SK-N-SH (cell line): Measurements from ENCODE around the gene COMT. TPM values are rescaled to one million over a fixed set of nuclear protein-coding genes. Genes with fewer than 3 reads are reported as not detected.
A peak's percentile ranks its signal among the peaks of the same experiment; 100 is the strongest.

Experiments used
- CTCF ChIA-PET: fragments of 300-600, 350-600 bp; formaldehyde crosslinking; extraction: SDS; loops from one replicate; lab custom pipeline; 2021; lab: Yijun Ruan, JAX
- POLR2A ChIA-PET: fragments of 350-600 bp; sonication (Branson Sonifier 250); formaldehyde crosslinking; extraction: SDS; loops from one replicate; lab custom pipeline; 2020; ENCODE audit warnings: antibody characterized with exemption, inconsistent platforms; lab: Yijun Ruan, JAX
- DNase-seq: peaks from one replicate; pipeline ENCODE4 v3.0.0; 2012
- H2AFZ ChIP-seq: fragments of 200-600 bp; sonication (generic); 2 replicates; pipeline ENCODE4 v1.8.1; 2016; ENCODE audit warnings: antibody characterized with exemption, mild to moderate bottlenecking, low read depth
- H3F3A ChIP-seq: fragments of 200-600 bp; sonication (generic); replicated peaks from 2 replicates; pipeline ENCODE3; 2016; ENCODE audit warnings: antibody characterized with exemption, mild to moderate bottlenecking; ENCODE audit not compliant: insufficient read depth
- H3K27ac ChIP-seq, 2 experiments: fragments of 200-500 bp in 1 of 2; fragments of 200-600 bp in 1 of 2; sonication (Bioruptor generic) in 1 of 2; sonication (generic), shearing (Covaris generic) in 1 of 2; 2 replicates each; pipeline versions ENCODE4 v1.5.1 to v1.6.1; 2014 to 2016; ENCODE audit warnings: low read depth in 2 of 2, inconsistent platforms in 1 of 2, low read length in 1 of 2, mild to moderate bottlenecking in 1 of 2, mixed read lengths in 1 of 2
- H3K27me3 ChIP-seq: fragments of 200-600 bp; sonication (generic), shearing (Covaris generic); 2 replicates; pipeline ENCODE4 v1.6.1; 2016; ENCODE audit warnings: mixed run types; ENCODE audit not compliant: insufficient read depth
- H3K36me3 ChIP-seq, 2 experiments: fragments of 200-500 bp in 1 of 2; fragments of 200-600 bp in 1 of 2; sonication (Bioruptor generic) in 1 of 2; sonication (generic) in 1 of 2; replicated peaks in 1 of 2; 2 replicates each; pipeline versions ENCODE3 to v1.5.1; 2014 to 2016; ENCODE audit warnings: low read length in 1 of 2, mild to moderate bottlenecking in 1 of 2; ENCODE audit not compliant: insufficient read depth in 2 of 2, control insufficient read depth in 1 of 2
- H3K4me1 ChIP-seq, 2 experiments: fragments of 200-500 bp in 1 of 2; fragments of 200-600 bp in 1 of 2; sonication (Bioruptor generic) in 1 of 2; sonication (generic), shearing (Covaris generic) in 1 of 2; 2 replicates each; pipeline versions ENCODE4 v1.5.1 to v1.6.1; 2014 to 2016; ENCODE audit warnings: low read depth in 1 of 2, low read length in 1 of 2, mixed run types in 1 of 2; ENCODE audit not compliant: insufficient read depth in 2 of 2, control insufficient read depth in 1 of 2
- H3K4me2 ChIP-seq: fragments of 200-600 bp; sonication (generic), shearing (Covaris generic); 2 replicates; pipeline ENCODE4 v1.6.1; 2017; ENCODE audit warnings: mixed run types
- H3K4me3 ChIP-seq, 2 experiments: fragments of 200-500 bp in 1 of 2; fragments of 200-600 bp in 1 of 2; sonication (Bioruptor generic) in 1 of 2; sonication (generic), shearing (Covaris generic) in 1 of 2; 2 replicates each; pipeline versions ENCODE4 v1.5.1 to v1.8.1; 2014 to 2016; ENCODE audit warnings: low read depth in 2 of 2, inconsistent platforms in 1 of 2, low read length in 1 of 2, mild to moderate bottlenecking in 1 of 2, mixed read lengths in 1 of 2, moderate library complexity in 1 of 2
- H3K79me2 ChIP-seq: fragments of 200-600 bp; sonication (generic); 2 replicates; pipeline ENCODE4 v1.8.1; 2017; ENCODE audit warnings: mild to moderate bottlenecking; ENCODE audit not compliant: insufficient read depth
- H3K9ac ChIP-seq: fragments of 200-600 bp; sonication (generic); 2 replicates; pipeline ENCODE4 v1.6.1; 2017; ENCODE audit warnings: mixed run types
- H3K9me2 ChIP-seq: fragments of 200-600 bp; sonication (generic); 2 replicates; pipeline ENCODE4 v1.6.1; 2017; ENCODE audit warnings: mixed run types
- H3K9me3 ChIP-seq: fragments of 200-600 bp; sonication (generic); 2 replicates; pipeline ENCODE4 v1.6.1; 2017; ENCODE audit warnings: mixed run types, mild to moderate bottlenecking, moderate library complexity
- H4K20me1 ChIP-seq: fragments of 200-600 bp; sonication (generic); 2 replicates; pipeline ENCODE4 v1.6.1; 2017; ENCODE audit warnings: mild to moderate bottlenecking, mixed run types; ENCODE audit not compliant: insufficient read depth
- CHD2 ChIP-seq: fragments of 150-350 bp; IDR thresholded peaks from 2 replicates; pipeline ENCODE4 v1.6.1; 2018; ENCODE audit warnings: low read length; ENCODE audit not compliant: partially characterized antibody
- CTCF ChIP-seq: fragments of 200-600 bp; sonication (generic); IDR thresholded peaks from 2 replicates; pipeline ENCODE4 v1.6.1; 2017; ENCODE audit warnings: antibody characterized with exemption, mild to moderate bottlenecking, moderate library complexity
- ELF1 ChIP-seq: IDR thresholded peaks from 2 replicates; pipeline ENCODE4 v1.4.0; 2012
- EP300 ChIP-seq, 2 experiments: IDR thresholded peaks; 2 replicates each; pipeline versions ENCODE4 v1.4.0 to v1.6.1; 2012; ENCODE audit warnings: borderline replicate concordance in 1 of 2, low read depth in 1 of 2, low read length in 1 of 2
- FOXJ3 ChIP-seq: sonication (generic); formaldehyde crosslinking; IDR thresholded peaks from 2 replicates; pipeline ENCODE4 v1.5.1; 2020; ENCODE audit warnings: mild to moderate bottlenecking, missing genetic modification reagents
- FOXM1 ChIP-seq: IDR thresholded peaks from 2 replicates; pipeline ENCODE4 v1.4.0; 2012; ENCODE audit warnings: low read depth, mild to moderate bottlenecking
- GABPA ChIP-seq: IDR thresholded peaks from 2 replicates; pipeline ENCODE4 v1.4.0; 2012; ENCODE audit warnings: low read depth, mild to moderate bottlenecking
- GATA2 ChIP-seq: sonication (generic); formaldehyde crosslinking; IDR thresholded peaks from 2 replicates; pipeline ENCODE4 v1.5.0; 2020; ENCODE audit warnings: mild to moderate bottlenecking, missing genetic modification reagents
- IRF3 ChIP-seq: fragments of 150-350 bp; IDR thresholded peaks from 2 replicates; pipeline ENCODE4 v1.6.1; 2016; ENCODE audit warnings: mild to moderate bottlenecking, low read depth, low read length
- JUND ChIP-seq: IDR thresholded peaks from 2 replicates; pipeline ENCODE4 v1.4.0; 2012
- MAX ChIP-seq: IDR thresholded peaks from 2 replicates; pipeline ENCODE4 v1.4.0; 2012; ENCODE audit warnings: low read depth
- MEF2A ChIP-seq: IDR thresholded peaks from 2 replicates; pipeline ENCODE4 v1.4.0; 2012; ENCODE audit warnings: low read depth, borderline replicate concordance
- MXI1 ChIP-seq: IDR thresholded peaks from 2 replicates; pipeline ENCODE4 v1.6.1; 2012; ENCODE audit warnings: mild to moderate bottlenecking, low read depth, low read length, improper control_type of control experiment
- NFIC ChIP-seq: IDR thresholded peaks from 2 replicates; pipeline ENCODE4 v1.4.0; 2012; ENCODE audit warnings: borderline replicate concordance
- NRF1 ChIP-seq: IDR thresholded peaks from 2 replicates; pipeline ENCODE4 v1.6.1; 2012; ENCODE audit warnings: low read depth, mild to moderate bottlenecking, low read length
- PBX3 ChIP-seq: IDR thresholded peaks from 2 replicates; pipeline ENCODE4; 2012
- POLR2AphosphoS5 ChIP-seq: IDR thresholded peaks from 2 replicates; pipeline ENCODE4 v1.6.1; 2012; ENCODE audit warnings: low read depth, low read length
- RCOR1 ChIP-seq: fragments of 150-350 bp; IDR thresholded peaks from 2 replicates; pipeline ENCODE4 v1.6.1; 2017; ENCODE audit warnings: antibody characterized with exemption, low read length
- RFX5 ChIP-seq: IDR thresholded peaks from 2 replicates; pipeline ENCODE4 v1.6.1; 2012; ENCODE audit warnings: mild to moderate bottlenecking, improper control_type of control experiment, low read length
- RXRA ChIP-seq: IDR thresholded peaks from 2 replicates; pipeline ENCODE4 v1.4.0; 2012; ENCODE audit warnings: low read depth, mild to moderate bottlenecking, borderline replicate concordance
- SIN3A ChIP-seq: IDR thresholded peaks from 2 replicates; pipeline ENCODE4 v1.6.1; 2012; ENCODE audit warnings: low read depth, mild to moderate bottlenecking, low read length, moderate library complexity, borderline replicate concordance
- SMC3 ChIP-seq: IDR thresholded peaks from 2 replicates; pipeline ENCODE4 v1.6.1; 2012; ENCODE audit warnings: low read depth, low read length, improper control_type of control experiment
- TEAD4 ChIP-seq: IDR thresholded peaks from 2 replicates; pipeline ENCODE4 v1.4.0; 2012; ENCODE audit warnings: mild to moderate bottlenecking, borderline replicate concordance; ENCODE audit not compliant: insufficient read depth
- USF2 ChIP-seq: fragments of 150-350 bp; IDR thresholded peaks from 2 replicates; pipeline ENCODE4 v1.6.1; 2017; ENCODE audit warnings: antibody characterized with exemption, low read length, low read depth, borderline replicate concordance
- YY1 ChIP-seq: IDR thresholded peaks from 2 replicates; pipeline ENCODE4 v1.4.0; 2012; ENCODE audit warnings: low read depth, mild to moderate bottlenecking
- ZBTB33 ChIP-seq: IDR thresholded peaks from 2 replicates; pipeline ENCODE4 v1.4.0; 2012; ENCODE audit warnings: low read depth, borderline replicate concordance
- WGBS: methylation state at CpG from one replicate; pipeline ENCODE4 v1.1.6; 2017; ENCODE audit warnings: low lambda C conversion rate; 5-methylcytosine and 5-hydroxymethylcytosine counted together
- polyA plus RNA-seq, 3 experiments: library from polyadenylated mRNA; depleted of rRNA; stranded (reverse); fragments of >200 nt; gene quantifications; 2 replicates each; pipeline ENCODE4 v1.2.3, GENCODE V29; 2012

The COMT gene
- polyA plus RNA-seq, 1 of the 3 experiments (the other 2 are of a cell fraction), result 343 TPM

- H3K9me2 ChIP-seq, result no peaks in the 10 kb centered on the region
- POLR2A ChIA-PET, result interaction anchor here (0.7 to 0.9 kb wide), 3 partner anchors 93 to 175 kb away, joined by 3 to 4 read pairs (median 3); no protein-coding TSS in a partner anchor
- no peak for TF ChIP-seq RXRA
- no peak for TF ChIP-seq ZBTB33
- no peak for TF ChIP-seq MAX
- TF ChIP-seq CTCF, result no peak
- TF ChIP-seq EP300 (IDR thresholded peaks at IDR 0.05; ENCODE audit: borderline replicate concordance in 1 of 2, low read depth in 1 of 2, low read length in 1 of 2), result peak in 1 of 2 experiments; percentile 87; a peak in 2 of 4 replicates
- no peak for TF ChIP-seq YY1
- no peak for TF ChIP-seq MEF2A
- TF ChIP-seq IRF3, result no peak
- no peak for TF ChIP-seq RFX5
- TF ChIP-seq TEAD4, result no peak
- peak; percentile 81 for TF ChIP-seq RCOR1
- TF ChIP-seq NRF1, result peak; percentile 41; the same call in 1 of the 2 replicates
- no peak for TF ChIP-seq SMC3
- TF ChIP-seq ELF1, result no peak
- no peak for TF ChIP-seq GABPA
- no peak for TF ChIP-seq USF2
- TF ChIP-seq PBX3, result no peak
- no peak for TF ChIP-seq JUND
- TF ChIP-seq GATA2, result peak; percentile 95
- TF ChIP-seq FOXJ3 (CRISPR knock-in tag), result peak; percentile 80
- TF ChIP-seq SIN3A, result no peak
- 0 out of 2 replicates have a peak, but pooled peaks have one; percentile 20 for TF ChIP-seq POLR2AphosphoS5
- TF ChIP-seq MXI1, result peak; percentile 95
- TF ChIP-seq FOXM1, result no peak
- TF ChIP-seq CHD2, result peak; percentile 67
- TF ChIP-seq NFIC, result no peak
Observed at GRCh38 chr22:19905347-19906276, 36.0 kb upstream of the COMT start.

More at GRCh38 chr22:19905347-19906276, 36.0 kb upstream of the COMT start:
- CTCF ChIA-PET, result interaction anchor here (0.7 to 6.9 kb wide), 11 partner anchors 8 to 175 kb away, joined by 3 to 116 read pairs (median 3); no protein-coding TSS in a partner anchor
- H3K4me3 ChIP-seq, result no peak overlapping the region
- peak overlapping the region in 1 of 2 experiments; percentile 66; a peak in 2 of 4 replicates for H3K27ac ChIP-seq
- no peaks in the 10 kb centered on the region for H3F3A ChIP-seq
- DNase-seq, result peak; percentile 86
- H2AFZ ChIP-seq, result no peak overlapping the region
- H3K27me3 ChIP-seq, result no peaks in the 10 kb centered on the region
- H3K9ac ChIP-seq, result no peak overlapping the region
- 82% methylated on average over 15 of the region's 22 CpGs for WGBS
- no peaks in the 10 kb centered on the region for H3K36me3 ChIP-seq
- no peaks in the 10 kb centered on the region for H3K9me3 ChIP-seq
- peaks cover 0 to 36% of the 10 kb centered on the region in 2 experiments; a peak in 3 of 4 replicates for H3K4me1 ChIP-seq
- H3K4me2 ChIP-seq, result no peak overlapping the region
- no peaks in the 10 kb centered on the region for H4K20me1 ChIP-seq
- H3K79me2 ChIP-seq, result no peaks in the 10 kb centered on the region
